Dermis blood vessel endothelial cell (primary cell): ENCODE results near the gene S100A9. TPM values are rescaled to one million over a fixed set of nuclear protein-coding genes. Genes with fewer than 3 reads are reported as not detected.
"Not testable (repeated sequence)": the region's sequence is repeated elsewhere in the genome, so short reads cannot be mapped to it uniquely, and the experiment has no call there.

Experiments used
- DNase-seq: peaks from one replicate; pipeline ENCODE4 v3.0.0; 2010
- total RNA-seq: library from RNA; depleted of rRNA; stranded (reverse); fragments of >200 nt; gene quantifications from 2 replicates; pipeline ENCODE4 v1.2.3, GENCODE V29; 2014

The S100A9 gene
- total RNA-seq, result 0.19 and 0.51 TPM in 2 replicates

DNA sequence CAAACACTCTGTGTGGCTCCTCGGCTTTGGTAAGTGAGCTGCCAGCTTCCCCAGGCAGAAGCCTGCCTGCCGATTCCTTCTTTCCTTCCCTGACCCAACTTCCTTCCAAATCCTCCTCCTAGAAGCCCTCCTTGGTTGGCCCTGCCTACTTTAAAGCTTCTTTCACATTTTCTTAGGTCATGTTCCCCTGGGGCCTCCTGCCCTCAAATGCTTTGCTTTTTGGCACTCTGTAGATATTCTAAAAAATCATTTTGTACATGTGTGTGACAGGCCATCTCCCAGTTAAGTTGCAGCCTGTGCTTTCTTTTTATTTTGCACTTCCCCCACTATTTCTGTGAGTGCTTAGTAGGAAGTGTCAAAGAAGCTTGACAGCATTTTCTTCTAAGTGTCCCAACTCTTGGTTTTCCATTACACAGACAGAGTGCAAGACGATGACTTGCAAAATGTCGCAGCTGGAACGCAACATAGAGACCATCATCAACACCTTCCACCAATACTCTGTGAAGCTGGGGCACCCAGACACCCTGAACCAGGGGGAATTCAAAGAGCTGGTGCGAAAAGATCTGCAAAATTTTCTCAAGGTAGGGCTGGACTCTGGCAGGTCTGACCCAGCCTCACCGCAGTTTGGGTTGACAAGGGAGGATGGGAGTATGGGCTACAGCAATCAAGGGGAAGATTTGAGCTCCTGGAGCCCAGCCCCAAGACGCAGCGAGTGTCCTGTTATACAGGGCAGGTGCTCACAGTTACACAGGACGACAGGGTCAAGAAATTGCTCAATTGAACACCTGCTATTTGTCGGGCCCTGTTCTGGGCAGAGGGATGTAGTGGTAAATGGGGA, at the start of gene S100A9:
TSS of gene S100A9 (plus strand) at position 2 of the 838 bp plus-strand sequence. CDS start at position 432, 430 bp downstream.
- no peak for DNase-seq

DNA sequence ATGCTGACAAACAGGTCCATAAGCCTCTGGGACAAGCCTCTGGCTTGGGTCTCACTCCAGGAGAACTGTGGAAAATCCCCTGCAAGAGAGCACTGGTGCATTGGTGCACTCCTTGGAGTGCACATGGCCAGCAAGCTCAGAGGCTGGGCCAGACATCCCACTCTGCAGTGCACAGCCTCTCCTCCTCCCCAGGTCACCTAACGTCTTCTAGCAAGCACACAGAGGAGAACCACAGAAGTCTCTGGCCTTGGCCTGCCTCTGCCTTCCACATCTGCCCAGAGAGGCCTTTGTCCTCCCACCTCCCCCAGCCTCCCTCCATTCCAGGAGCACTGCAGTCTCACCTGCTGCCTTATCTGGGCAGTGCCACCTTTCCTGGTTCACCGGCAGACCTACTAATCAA, 49.1 kb upstream of the S100A9 start:
- no peak for DNase-seq

DNA sequence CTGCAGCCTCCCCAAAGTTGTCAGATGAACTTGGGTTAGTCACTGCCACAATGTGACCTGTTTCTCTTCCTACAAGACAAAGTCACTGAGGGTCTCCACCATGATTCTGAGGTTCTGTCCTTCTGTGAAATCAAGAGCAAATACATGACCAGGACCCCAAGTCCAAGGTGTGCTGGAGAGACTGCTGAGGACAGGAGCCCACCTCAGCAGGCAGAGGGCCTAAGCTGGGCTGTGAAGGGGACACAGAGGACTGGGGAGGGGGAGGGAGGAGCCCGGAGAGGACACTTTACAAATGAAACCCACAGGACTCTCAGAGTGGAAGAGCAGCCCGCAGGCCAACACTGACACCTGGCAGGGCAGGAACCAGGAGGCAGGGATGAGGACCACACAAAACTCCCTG, 48.2 kb upstream of the S100A9 start:
- no peak for DNase-seq

DNA sequence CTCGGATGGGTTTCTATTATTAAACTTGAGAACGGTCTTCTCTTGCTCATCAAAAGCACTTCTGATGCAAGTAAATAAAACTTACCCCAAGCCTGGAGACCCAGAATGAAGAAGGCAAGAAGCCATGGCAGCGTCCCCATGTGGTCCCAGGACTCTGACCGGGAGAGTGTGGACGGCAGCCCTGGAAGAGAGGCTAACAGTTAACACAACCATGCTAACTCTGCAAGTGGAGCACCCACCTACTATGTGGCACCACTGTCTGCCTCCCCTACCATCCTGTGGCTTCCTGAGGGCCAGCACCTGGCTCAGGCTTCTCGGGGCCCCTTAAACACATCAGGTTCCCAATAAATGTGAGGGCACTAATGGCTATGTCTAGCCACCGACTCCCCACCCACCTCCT, 47.1 kb upstream of the S100A9 start:
- DNase-seq, result no peak

DNA sequence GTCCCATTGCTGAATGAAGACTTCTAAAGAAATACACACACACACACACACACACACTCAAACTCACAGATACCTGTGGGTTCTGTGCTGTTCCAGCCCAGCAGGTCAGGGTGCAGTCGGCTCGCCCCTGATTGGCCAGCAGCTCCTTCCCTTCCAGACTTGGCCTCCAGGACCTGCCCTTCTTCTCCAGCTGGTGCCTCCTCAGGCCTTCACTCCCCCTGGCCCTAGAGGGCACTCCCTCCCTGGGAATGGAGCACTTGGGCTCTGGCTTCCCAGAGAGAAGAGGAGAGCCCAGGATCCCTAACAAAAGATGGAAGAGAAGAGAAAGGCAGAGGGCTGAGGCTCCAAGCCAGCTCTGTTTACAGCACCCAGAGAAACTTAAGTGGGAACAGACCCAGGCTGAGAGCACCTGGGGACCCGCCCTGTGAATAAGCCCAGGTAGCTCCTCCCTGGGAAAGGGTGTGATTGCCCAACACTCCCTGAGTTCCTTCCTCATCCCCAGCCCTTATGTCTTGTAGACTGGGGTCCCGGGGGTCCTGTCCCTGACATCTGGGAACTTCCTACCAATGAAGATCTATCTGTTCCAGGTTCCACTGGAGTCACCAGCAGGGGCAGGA, 45.0 kb upstream of the S100A9 start, which contains the start of gene PGLYRP3:
TSS of gene PGLYRP3 (minus strand) at position 383 of the 617 bp plus-strand sequence. CDS start 2,287 bp downstream, outside the sequence.
- no peak for DNase-seq

DNA sequence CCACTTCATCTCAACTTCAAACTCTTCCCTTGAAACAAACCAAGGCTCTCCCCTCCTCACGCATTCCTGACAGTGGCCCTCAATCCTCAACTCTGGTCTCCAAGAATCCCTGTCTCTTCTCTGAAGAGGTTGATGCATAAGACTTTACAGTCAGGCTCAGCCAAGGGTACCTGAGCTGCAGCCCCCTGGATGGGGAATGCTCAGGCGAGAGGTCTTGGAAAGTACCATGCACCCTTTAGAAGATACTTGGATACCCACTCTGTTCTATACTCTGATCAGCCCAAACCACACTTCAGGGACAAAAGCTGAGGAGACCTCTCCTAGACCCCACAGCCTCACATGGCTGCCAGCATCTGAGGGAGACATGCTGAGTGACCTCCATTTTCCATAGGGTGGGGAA, 44.4 kb upstream of the S100A9 start:
- DNase-seq, result no peak

DNA sequence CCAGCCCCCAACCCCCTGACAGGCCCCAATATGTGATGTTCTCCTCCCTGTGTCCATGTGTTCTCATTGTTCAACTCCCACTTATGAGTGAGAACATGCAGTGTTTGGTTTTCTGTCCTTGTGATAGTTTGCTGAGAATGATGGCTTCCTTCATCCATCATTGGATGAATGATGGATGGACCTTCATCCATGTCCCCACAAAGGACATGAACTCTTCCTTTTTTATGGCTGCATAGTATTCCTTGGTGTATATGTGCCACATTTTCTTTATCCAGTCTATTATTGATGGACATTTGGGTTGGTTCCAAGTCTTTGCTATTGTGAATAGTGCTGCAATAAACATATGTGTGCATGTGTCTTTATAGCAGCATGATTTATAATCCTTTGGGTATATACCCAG, 43.3 kb upstream of the S100A9 start:
- not testable (repeated sequence) for DNase-seq

DNA sequence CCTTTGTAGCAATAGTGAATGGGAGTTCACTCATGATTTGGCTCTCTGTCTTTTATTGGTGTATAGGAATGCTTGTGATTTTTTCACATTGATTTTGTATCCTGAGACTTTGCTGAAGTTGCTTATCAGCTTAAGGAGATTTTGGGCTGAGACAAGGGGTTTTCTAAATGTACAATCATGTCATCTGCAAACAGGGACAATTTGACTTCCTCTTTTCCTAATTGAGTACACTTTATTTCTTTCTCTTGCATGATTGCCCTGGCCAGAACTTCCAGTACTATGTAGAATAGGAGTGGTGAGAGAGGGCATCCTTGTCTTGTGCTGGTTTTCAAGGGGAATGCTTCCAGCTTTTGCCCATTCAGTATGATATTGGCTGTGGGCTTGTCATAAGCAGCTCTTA, 41.6 kb upstream of the S100A9 start:
- not testable (repeated sequence) for DNase-seq

DNA sequence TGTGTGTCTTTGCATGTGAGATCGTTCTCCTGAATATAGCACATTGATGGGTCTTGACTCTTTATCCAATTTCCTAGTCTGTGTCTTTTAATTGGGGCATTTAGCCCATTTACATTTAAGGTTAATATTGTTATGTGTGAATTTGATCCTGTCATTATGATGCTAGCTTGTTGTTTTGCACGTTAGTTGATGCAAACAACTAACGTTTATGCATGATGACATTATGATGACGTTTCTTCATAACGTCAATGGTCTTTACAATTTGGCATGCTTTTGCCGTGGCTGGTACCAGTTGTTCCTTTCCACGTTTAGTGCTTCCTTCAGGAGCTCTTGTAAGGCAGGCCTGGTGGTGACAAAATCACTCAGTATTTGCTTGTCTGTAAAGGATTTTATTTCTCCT, 39.5 kb upstream of the S100A9 start:
- DNase-seq, result not testable (repeated sequence)

DNA sequence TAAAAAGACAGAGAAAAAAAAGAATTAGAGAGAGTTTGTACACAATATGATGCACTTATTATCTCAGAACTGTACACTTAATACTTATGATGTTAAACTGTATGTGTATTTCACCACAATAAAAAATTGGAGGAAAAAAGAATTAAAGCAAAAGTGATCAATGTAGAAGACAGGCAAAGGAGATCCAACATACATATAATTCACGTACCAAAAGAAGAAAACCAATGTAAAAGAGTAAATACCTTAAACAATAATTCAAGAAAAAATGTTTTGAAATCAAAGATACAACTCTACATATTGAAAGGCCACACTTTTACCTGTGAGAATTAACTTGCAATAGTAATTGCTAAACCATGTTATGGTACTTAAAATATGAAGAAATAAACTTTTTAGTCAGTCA, 35.1 kb upstream of the S100A9 start:
- DNase-seq, result no peak

DNA sequence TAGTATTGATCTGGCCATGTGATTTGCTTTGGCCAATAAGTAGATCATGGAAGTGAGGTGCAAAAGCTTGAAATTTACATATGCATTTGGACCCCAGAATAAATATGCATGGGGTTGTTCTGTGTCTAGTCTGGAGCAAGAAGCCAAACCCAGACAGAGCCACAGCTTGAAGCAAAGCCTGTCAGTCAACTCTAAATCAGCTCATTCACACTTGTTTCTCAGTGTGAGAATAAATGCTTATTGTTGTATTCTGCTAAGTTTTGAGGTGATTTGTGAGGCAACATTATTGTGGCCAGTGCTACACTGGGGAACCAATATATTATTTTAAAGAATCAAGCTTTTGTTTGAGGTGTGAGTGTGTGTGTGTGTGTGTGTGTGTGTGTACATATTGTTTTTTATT, 32.7 kb upstream of the S100A9 start:
- no peak for DNase-seq

DNA sequence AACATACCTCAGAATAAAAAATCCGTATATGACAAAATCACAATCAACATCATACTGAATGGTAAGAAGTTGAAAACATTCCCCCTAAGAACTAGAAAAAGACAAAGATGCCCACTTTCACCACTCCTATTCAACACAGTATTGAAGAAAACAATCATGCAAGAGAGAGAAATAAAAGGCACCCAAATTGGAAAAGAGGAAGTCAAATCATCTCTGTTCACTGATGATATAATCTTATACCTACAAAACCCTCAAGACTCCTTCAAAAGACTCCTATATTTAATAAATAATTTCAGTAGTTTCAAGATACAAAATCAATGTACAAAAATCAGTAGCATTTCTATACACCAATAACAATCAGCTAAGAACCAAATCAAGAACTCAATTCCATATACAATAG, 23.8 kb upstream of the S100A9 start:
- DNase-seq, result no peak

DNA sequence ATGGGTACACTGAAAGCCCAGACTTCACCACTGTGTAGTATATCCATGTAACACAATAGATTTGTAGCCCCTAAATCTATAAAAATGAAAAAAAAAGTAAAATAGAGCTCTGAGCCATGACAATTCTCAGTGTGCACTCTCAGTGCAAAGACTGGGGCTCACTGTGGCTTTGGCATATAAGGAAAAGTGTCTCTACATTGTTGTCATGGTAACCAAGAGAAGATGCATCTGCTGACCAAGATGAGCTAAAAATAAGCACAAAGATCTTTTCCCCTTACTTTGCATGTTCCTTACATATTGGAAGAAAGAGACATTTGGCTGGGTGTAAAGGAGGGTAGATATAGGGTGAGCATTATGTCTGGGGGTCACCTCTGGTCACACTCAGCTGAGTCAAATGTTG, 21.0 kb upstream of the S100A9 start:
- no peak for DNase-seq

DNA sequence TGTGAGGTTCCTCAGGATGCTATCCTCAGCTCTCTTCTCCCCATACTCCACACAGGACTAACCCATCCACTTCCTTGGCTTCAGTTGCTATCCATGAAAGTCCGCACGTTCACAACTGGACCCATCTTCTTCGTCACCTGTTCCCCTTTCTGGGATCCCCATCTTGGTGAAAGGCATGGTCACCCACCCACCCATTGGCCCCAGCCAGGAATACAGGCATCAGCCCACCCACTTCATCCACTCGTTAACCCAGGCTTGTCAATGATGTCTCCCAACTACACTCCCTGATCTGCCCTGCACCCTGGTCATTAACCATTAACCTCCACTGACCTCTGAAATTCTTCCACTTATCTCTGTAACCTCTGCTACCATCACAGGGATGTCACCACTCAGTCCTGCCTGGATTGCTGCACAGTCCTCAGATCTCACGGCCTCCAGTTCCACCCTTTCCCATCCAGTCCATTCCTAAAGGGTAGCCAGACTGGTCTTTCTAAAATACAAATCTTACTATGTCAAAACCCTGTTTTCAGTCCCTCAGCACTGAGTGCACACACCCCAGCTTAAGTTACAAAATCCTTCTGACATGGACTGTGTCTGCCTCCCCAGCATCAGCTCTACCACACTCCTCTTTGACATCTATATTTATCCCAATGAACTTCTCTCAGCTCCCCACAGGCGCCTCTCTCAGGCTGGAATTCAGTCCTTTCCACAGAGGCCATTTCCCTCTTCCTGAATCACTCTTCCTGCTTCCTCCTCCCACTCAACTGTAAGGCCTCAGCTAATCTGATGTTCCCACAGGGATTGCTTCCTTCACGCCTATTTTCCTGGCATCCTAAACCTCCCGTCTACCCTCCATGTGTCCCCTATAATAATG, 19.4 kb upstream of the S100A9 start:
- DNase-seq, result no peak

DNA sequence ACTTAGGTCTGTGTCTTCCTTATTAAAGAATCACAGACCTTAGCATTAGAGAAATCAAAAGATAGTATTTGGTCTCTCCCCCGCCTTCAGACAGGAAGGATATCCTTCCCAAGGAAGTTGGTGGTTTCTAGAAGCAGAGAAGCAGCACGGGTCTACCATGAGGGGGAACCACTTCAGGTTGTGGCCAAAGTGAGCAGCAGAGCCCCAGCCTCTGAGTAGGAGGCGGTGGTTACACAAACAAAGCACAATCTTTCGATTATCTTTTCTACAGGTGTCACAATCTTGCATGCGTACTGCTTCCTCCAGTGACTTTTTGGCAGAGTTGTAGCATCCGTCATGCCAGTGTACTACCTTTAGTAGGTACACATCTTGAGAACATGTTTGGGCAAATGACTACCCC, 17.9 kb upstream of the S100A9 start:
- DNase-seq, result no peak

DNA sequence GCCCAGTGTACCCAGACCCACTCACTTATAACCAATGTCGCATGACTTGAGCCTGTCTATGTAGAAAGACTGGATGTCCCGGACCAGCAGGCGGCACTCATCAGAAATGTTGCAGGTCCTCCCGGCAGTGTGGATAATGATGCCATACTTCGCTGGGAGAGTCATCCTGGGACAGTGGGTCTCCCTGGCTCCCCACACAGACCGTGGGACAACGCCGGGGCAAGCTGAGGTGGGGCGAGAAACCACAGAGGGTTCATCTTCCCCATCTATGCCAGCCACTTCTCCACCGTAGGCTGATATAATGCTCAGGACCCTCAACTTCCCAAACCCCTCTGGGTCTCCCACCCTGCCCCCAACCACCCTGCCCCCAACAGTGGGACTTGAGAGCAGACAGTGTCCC, 17.3 kb upstream of the S100A9 start:
- no peak for DNase-seq

DNA sequence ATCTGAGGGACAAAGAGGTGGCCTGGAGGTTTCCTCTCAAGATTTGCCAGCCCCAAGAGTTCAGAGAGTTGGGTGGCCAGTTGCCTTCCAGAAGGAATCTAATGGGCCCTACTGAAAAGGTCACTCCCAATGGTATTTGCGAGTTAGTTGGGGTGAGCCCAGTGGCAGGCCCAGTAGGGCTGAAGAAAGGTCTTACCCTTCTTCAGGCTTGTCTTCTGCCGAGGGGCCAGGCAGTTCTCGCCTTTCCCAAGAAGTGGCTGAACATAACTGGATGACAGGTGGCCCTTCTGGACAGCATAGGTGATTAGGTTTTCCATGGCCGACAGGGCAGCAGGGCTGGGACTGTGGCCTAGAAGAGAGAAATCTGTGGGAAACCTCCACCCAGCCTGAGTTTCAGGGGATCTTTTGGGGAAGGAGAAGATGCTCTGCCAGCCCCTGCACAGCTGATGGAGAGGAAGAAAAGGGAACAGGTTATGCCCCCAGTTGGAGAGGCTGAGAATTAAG, 16.2 kb upstream of the S100A9 start:
- no peak for DNase-seq

DNA sequence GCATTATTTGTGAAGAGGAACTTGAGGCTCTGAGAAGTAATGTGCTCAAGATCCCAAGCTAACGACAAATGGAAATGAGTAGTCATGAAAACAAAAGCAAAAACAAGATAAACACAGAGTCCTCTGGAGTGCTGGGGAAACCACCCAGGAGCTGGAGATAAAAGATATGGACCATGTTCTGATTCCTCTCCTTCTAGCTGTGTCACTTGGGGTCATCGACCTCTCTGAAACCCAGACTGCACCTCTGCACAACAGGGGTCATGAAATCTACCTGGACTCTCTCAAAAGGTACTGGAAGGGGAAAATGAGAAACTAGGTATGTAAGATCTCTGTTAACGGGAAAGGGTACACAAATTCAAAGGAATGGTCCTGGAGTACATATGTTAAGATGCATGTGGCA, 15.5 kb upstream of the S100A9 start:
- DNase-seq, result no peak

DNA sequence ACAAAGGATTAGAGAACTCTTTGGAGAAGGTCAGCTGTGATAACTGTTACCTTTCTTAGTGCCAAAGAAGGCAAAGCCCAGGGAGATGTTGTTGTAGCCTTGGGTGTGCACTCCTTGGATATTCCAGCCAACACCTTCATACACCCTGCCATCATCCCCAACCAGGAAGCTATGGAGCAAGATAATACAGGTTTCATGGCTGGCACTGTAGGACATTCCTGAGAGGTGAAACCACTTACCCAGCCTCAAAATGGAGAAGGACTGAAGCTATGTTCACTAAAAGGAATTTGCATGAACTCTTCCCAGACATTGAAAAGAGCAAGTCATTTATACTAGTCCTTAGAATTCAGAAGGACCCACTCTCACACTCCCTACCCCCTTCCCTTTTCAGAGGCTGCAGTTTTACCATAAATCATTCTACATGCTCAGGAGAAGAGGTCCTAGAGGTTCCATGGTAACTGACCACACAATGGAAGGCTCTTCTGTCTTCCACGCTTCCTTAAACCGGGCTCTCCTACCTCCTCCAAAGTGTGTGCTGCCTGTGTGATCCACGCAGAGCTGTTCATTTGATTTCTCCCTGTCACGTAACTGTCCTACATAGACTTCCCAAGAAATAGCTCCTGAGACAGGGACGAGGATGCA, 14.5 kb upstream of the S100A9 start:
- no peak for DNase-seq

DNA sequence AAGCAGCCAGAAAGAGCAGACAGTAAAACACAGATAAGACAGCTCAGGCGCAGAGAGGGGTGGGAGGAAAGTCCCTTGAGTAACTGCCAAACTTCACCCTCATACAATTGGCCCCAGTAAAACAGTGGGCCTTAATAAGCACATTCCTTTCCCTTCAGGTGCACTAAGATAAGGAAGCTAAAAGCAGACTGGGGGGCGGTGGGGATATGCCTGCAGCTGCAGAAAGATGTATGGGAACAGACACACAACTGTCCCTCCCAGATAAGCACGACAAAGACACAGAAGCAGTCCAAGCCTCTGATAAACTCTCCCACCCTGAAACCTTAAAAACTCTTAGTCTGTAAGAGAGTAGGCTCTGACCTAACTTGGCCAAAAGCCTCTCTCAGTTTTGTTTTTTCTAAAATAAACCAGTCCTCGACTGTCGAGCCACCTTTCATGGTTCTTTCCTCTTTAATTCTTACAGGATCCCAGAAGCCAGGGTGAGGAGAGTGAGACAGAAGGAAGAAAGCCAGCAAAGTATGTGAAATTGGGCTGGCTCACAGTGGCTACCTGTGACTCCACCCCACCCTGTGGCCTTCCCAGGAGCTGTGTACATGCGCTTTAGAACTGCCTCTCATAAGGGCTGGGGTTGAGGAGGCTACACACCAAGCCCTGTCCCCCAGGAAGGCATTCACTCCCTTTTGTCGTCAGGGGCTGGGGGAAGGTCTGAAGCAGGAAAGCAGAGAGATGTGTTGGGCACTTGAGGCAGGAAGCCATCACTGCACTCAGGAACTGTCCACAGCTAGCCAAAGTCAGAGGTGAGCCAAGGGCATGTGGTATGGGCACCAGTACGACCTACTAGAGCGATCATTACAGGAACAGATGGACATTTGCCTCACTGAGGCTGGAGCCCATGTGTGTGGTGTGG, 13.6 kb upstream of the S100A9 start:
- no peak for DNase-seq

DNA sequence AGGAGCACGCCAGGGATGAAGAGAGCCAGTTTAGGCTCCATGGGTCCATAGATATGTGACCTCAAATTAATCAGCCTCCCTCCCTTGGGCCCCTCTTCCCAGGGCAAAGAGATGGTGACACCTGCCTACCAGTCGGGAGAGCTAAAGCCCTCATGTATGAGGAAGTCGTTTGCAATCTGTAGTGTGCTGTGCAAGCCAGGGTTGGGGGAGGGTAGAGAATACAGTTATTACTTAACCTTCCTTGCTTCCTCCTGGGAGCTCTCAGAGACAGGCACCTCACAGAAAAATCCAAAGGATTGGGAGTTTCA, 13.0 kb upstream of the S100A9 start:
- DNase-seq, result no peak
